ENCODE results near the gene IL36G. TPM values are rescaled to one million over a fixed set of nuclear protein-coding genes. Genes with fewer than 3 reads are reported as not detected.

Gene IL36G
- total and polyA plus RNA-seq, 2 of the 13 experiments (the other 11 are each of a cell fraction or from before 2014, with no cell fraction given), result not detected

DNA sequence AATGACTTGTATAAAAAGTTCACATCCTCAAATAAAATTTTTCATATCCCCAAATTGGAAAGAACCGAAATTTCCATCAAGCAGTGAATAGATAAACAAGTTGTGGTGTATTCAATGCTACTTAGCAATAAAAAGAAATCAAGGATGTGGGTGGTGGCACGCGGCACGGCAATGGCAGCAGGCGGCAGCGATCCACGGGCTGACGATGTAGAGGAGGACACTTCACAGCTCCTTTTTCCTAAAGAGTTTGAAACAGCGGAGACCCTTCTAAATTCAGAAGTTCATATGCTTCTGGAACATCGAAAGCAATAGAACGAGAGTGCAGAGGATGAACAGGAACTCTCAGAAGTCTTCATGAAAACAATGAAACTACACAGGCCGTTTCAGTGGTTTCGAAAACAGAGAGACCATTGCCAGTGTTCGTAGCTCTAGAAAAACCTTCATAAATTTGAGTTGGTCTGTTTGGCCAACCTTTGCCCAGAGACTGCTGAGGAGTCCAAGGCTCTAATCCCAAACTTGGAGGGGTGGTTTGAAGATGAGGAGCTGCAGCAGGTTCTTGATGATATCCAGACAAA is 17.6 kb downstream of the IL36G start:
- Histone ChIP-seq H3K9ac (ENCODE audit: insufficient read depth, low read depth, low read length) (no peak overlapping the region), H3K27ac (ENCODE audit: extremely low read length, insufficient read depth, low read length) (no peak overlapping the region), H3K27me3 (ENCODE audit: control insufficient read depth in 1 of 2, insufficient read depth in 2 of 2, low read length in 2 of 2) (no peaks in the 10 kb centered on the region; a peak in 1 of 5 replicates), H3K9me3 (ENCODE audit: low read length) (peaks cover 10% of the 10 kb centered on the region), H3K79me2 (ENCODE audit: insufficient read depth, low read length) (no peaks in the 10 kb centered on the region), H3K4me2 (ENCODE audit: low read depth, low read length) (no peak overlapping the region), H2AFZ (ENCODE audit: low read length) (no peak overlapping the region), H4K20me1 (ENCODE audit: insufficient read depth, low read length) (no peaks in the 10 kb centered on the region), H3K4me1 (ENCODE audit: insufficient read depth, low read length) (peaks cover 14% of the 10 kb centered on the region), H3K36me3 (replicated peaks in 1 of 2; ENCODE audit: control insufficient read depth in 1 of 2, insufficient read depth in 2 of 2, low read length in 2 of 2) (no peaks in the 10 kb centered on the region), H3K4me3 (replicated peaks in 1 of 3; ENCODE audit: insufficient read depth in 1 of 3, low read depth in 2 of 3, low read length in 3 of 3) (no peak overlapping the region)
- intact Hi-C loops (cut with micrococcal nuclease; ENCODE audit: unreplicated experiment) (no loop called here), in situ Hi-C loops (cut with HindIII; ENCODE audit: extremely low pct_ligation_motif_present, low pct_unique_long_range_greater_than_20kb) (no loop called here)
- ATAC-seq (no peak), DNase-seq (ENCODE audit: low spot score) (no peak), FAIRE-seq (no peak)
- BruUV-seq (replicated peaks), result no TSS peak
- ChIA-PET CTCF (ENCODE audit: low intra/inter-chr PET ratio, low total read pairs) (no interaction called here), POLR2A (no interaction called here)
- no peak for TF ChIP-seq FOXO1 (CRISPR knock-in tag; IDR thresholded peaks at IDR 0.05)
- no peak for TF ChIP-seq ZNF737 (CRISPR knock-in tag; IDR thresholded peaks at IDR 0.05; ENCODE audit: borderline replicate concordance)
- no peak for TF ChIP-seq KAT2B (IDR thresholded peaks at IDR 0.05; ENCODE audit: borderline replicate concordance, low read depth, low read length)
- 64% methylated on average over 14 of the region's 14 CpGs for WGBS (ENCODE audit: low lambda C conversion rate)

DNA sequence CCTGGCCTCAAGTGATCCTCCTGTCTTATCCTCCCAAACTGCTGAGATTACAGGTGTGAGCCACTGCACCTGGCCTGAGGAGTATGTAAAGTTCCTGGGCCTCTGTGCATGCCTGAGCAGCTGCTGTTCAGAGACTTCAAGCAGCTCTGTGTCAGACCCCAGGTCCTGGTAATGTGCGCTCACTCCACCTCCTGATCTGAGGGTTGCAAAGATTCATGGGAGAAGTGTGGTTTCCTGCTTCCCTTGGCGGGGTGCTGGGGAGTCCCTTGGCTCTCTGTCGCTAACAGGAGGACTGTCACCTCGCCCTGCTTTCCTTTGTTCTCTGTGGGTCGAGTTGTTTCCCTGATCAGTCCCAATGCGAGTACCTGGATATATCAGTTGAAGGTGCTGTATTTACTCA is 18.8 kb downstream of the IL36G start:
- Histone ChIP-seq H3K27ac (ENCODE audit: extremely low read length, insufficient read depth, low read length) (no peak overlapping the region), H3K27me3 (ENCODE audit: control insufficient read depth in 1 of 2, insufficient read depth in 2 of 2, low read length in 2 of 2) (no peaks in the 10 kb centered on the region; a peak in 1 of 5 replicates), H3K4me3 (replicated peaks in 1 of 3; ENCODE audit: insufficient read depth in 1 of 3, low read depth in 2 of 3, low read length in 3 of 3) (no peak overlapping the region), H3K36me3 (replicated peaks in 1 of 2; ENCODE audit: control insufficient read depth in 1 of 2, insufficient read depth in 2 of 2, low read length in 2 of 2) (no peaks in the 10 kb centered on the region), H4K20me1 (ENCODE audit: insufficient read depth, low read length) (no peaks in the 10 kb centered on the region), H3K9ac (ENCODE audit: insufficient read depth, low read depth, low read length) (no peak overlapping the region), H3K4me1 (ENCODE audit: insufficient read depth, low read length) (peaks cover 14% of the 10 kb centered on the region), H2AFZ (ENCODE audit: low read length) (no peak overlapping the region), H3K79me2 (ENCODE audit: insufficient read depth, low read length) (no peaks in the 10 kb centered on the region), H3K4me2 (ENCODE audit: low read depth, low read length) (no peak overlapping the region), H3K9me3 (ENCODE audit: low read length) (peaks cover 22% of the 10 kb centered on the region)
- DNase-seq (ENCODE audit: low spot score) (no peak), FAIRE-seq (no peak), ATAC-seq (no peak)
- in situ Hi-C loops (cut with HindIII; ENCODE audit: extremely low pct_ligation_motif_present, low pct_unique_long_range_greater_than_20kb), result no loop called here
- intact Hi-C loops (cut with micrococcal nuclease; ENCODE audit: unreplicated experiment), result no loop called here
- ChIA-PET POLR2A (no interaction called here), CTCF (ENCODE audit: low intra/inter-chr PET ratio, low total read pairs) (no interaction called here)
- no TSS peak for BruUV-seq (replicated peaks)
- WGBS (ENCODE audit: low lambda C conversion rate), result 23% methylated on average over 6 of the region's 6 CpGs
- TF ChIP-seq ZNF776 (CRISPR knock-in tag; IDR thresholded peaks at IDR 0.05) (no peak), MIER3 (CRISPR knock-in tag; IDR thresholded peaks at IDR 0.05; ENCODE audit: borderline replicate concordance) (no peak), MXD4 (CRISPR knock-in tag; IDR thresholded peaks at IDR 0.05) (no peak), ZNF557 (CRISPR knock-in tag; IDR thresholded peaks at IDR 0.05) (no peak), GATAD1 (CRISPR knock-in tag; IDR thresholded peaks at IDR 0.05) (no peak), SP140L (CRISPR knock-in tag; IDR thresholded peaks at IDR 0.05; ENCODE audit: borderline replicate concordance) (no peak)
- TF ChIP-seq, protein P1, sequence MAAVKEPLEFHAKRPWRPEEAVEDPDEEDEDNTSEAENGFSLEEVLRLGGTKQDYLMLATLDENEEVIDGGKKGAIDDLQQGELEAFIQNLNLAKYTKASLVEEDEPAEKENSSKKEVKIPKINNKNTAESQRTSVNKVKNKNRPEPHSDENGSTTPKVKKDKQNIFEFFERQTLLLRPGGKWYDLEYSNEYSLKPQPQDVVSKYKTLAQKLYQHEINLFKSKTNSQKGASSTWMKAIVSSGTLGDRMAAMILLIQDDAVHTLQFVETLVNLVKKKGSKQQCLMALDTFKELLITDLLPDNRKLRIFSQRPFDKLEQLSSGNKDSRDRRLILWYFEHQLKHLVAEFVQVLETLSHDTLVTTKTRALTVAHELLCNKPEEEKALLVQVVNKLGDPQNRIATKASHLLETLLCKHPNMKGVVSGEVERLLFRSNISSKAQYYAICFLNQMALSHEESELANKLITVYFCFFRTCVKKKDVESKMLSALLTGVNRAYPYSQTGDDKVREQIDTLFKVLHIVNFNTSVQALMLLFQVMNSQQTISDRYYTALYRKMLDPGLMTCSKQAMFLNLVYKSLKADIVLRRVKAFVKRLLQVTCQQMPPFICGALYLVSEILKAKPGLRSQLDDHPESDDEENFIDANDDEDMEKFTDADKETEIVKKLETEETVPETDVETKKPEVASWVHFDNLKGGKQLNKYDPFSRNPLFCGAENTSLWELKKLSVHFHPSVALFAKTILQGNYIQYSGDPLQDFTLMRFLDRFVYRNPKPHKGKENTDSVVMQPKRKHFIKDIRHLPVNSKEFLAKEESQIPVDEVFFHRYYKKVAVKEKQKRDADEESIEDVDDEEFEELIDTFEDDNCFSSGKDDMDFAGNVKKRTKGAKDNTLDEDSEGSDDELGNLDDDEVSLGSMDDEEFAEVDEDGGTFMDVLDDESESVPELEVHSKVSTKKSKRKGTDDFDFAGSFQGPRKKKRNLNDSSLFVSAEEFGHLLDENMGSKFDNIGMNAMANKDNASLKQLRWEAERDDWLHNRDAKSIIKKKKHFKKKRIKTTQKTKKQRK (IDR thresholded peaks at IDR 0.05; ENCODE audit: low read length), result no peak
- TF ChIP-seq, protein P2, sequence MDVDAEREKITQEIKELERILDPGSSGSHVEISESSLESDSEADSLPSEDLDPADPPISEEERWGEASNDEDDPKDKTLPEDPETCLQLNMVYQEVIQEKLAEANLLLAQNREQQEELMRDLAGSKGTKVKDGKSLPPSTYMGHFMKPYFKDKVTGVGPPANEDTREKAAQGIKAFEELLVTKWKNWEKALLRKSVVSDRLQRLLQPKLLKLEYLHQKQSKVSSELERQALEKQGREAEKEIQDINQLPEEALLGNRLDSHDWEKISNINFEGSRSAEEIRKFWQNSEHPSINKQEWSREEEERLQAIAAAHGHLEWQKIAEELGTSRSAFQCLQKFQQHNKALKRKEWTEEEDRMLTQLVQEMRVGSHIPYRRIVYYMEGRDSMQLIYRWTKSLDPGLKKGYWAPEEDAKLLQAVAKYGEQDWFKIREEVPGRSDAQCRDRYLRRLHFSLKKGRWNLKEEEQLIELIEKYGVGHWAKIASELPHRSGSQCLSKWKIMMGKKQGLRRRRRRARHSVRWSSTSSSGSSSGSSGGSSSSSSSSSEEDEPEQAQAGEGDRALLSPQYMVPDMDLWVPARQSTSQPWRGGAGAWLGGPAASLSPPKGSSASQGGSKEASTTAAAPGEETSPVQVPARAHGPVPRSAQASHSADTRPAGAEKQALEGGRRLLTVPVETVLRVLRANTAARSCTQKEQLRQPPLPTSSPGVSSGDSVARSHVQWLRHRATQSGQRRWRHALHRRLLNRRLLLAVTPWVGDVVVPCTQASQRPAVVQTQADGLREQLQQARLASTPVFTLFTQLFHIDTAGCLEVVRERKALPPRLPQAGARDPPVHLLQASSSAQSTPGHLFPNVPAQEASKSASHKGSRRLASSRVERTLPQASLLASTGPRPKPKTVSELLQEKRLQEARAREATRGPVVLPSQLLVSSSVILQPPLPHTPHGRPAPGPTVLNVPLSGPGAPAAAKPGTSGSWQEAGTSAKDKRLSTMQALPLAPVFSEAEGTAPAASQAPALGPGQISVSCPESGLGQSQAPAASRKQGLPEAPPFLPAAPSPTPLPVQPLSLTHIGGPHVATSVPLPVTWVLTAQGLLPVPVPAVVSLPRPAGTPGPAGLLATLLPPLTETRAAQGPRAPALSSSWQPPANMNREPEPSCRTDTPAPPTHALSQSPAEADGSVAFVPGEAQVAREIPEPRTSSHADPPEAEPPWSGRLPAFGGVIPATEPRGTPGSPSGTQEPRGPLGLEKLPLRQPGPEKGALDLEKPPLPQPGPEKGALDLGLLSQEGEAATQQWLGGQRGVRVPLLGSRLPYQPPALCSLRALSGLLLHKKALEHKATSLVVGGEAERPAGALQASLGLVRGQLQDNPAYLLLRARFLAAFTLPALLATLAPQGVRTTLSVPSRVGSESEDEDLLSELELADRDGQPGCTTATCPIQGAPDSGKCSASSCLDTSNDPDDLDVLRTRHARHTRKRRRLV (CRISPR knock-in tag; IDR thresholded peaks at IDR 0.05), result no peak

Measured in HepG2 (cell line).